Activated T-cell treated with anti-CD3 and anti-CD28 coated beads for 24 hours (primary cell): ENCODE data around the gene ZIC3.

ENCODE experiments used
- DNase-seq: peaks from one replicate; pipeline ENCODE4 v3.0.0-alpha.2; 2020; ENCODE audit warnings: low read depth

The ZIC3 gene

DNA sequence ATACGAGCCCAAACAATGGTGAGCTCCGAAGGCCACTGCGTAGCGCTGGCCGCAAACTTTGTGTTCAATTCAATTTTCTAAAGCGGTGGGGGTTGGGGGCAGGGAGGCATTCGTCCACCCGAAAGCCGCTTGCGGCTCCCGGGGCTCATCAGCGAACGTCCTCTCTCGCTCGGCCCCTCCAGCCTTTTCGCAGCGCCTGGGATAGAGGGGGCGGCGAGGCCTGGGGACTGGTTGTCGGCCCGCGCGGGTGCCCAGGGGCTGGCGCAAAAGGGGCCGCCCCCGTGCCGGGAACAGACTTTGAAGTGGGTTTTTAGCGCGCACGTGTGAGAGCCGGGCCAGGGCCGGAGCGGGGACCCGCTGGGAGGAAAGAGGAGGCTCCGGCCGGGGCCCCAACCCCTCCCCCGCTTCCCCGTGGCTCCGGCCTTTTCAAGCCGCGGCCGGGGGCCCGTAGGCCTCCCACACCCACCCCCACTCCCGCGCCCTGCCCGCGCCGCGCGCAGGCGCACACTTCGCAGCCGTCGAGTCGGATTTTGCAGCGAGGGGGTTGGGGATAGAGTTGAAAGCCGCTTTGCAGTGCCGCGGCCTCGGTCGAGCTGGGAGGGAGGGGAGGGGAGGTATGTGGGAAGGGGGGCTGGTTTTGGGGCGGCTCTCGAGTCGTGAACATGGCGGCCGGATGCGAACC is 8.3 kb downstream of the ZIC3 start:
- no peak for DNase-seq

GRCh38 chrX:137574784-137575293 is 8.9 kb downstream of the ZIC3 start:
- no peak for DNase-seq

- no peak for DNase-seq
Measured at GRCh38 chrX:137575596-137576255, 9.8 kb downstream of the ZIC3 start.

- DNase-seq = no peak
Measured at GRCh38 chrX:137587151-137587550, 21.2 kb downstream of the ZIC3 start.

- DNase-seq = no peak
Measured at GRCh38 chrX:137600769-137601168, 34.8 kb downstream of the ZIC3 start.
